Epithelial cell of esophagus (primary cell): ENCODE results near the gene PROSER2.
"Not testable (repeated sequence)": the region's sequence is repeated elsewhere in the genome, so short reads cannot be mapped to it uniquely, and the experiment has no call there.

ENCODE experiments used
- DNase-seq: peaks from one replicate; pipeline ENCODE4 v3.0.0; 2010; ENCODE audit warnings: low read depth
- H3K4me3 ChIP-seq: 2 replicates; pipeline ENCODE4 v1.5.1; 2011; ENCODE audit warnings: mild to moderate bottlenecking, low read length, control low read depth
- CTCF ChIP-seq: IDR thresholded peaks from 2 replicates; pipeline ENCODE4 v1.5.1; 2011; ENCODE audit warnings: low read depth, mild to moderate bottlenecking, low read length, control low read depth, inconsistent platforms; ENCODE audit not compliant: insufficient read depth; ENCODE audit errors: missing control alignments

Gene PROSER2

GRCh38 chr10:11887381-11888227 lies 64.4 kb downstream of the PROSER2 start:
- H3K4me3 ChIP-seq = no peak overlapping the region
- no peak for TF ChIP-seq CTCF
- no peak for DNase-seq

- not testable (repeated sequence) for H3K4me3 ChIP-seq, DNase-seq
Measured at GRCh38 chr10:11889263-11889662, 66.1 kb downstream of the PROSER2 start.

- no peak for DNase-seq
- no peak overlapping the region for H3K4me3 ChIP-seq
- no peak for TF ChIP-seq CTCF
Measured at GRCh38 chr10:11891776-11892486, 68.8 kb downstream of the PROSER2 start.

- no peak overlapping the region for H3K4me3 ChIP-seq
- no peak for TF ChIP-seq CTCF
- no peak for DNase-seq
Measured at GRCh38 chr10:11893749-11894278, 70.7 kb downstream of the PROSER2 start.

GRCh38 chr10:11894381-11895107 lies 71.4 kb downstream of the PROSER2 start:
- DNase-seq = no peak
- no peak for TF ChIP-seq CTCF
- no peak overlapping the region for H3K4me3 ChIP-seq

- no peak for TF ChIP-seq CTCF
- no peak overlapping the region for H3K4me3 ChIP-seq
- no peak for DNase-seq
Measured at GRCh38 chr10:11895108-11895466, 71.9 kb downstream of the PROSER2 start.

- no peak for TF ChIP-seq CTCF
- no peak for DNase-seq
- H3K4me3 ChIP-seq = no peak overlapping the region
Measured at GRCh38 chr10:11895598-11895997, 72.4 kb downstream of the PROSER2 start.
